Measurements from ENCODE around the gene SKAP1.

- TF ChIP-seq ELF1 (CRISPR knock-in tag; IDR thresholded peaks at IDR 0.05) (no peak), MTA3 (CRISPR knock-in tag; IDR thresholded peaks at IDR 0.05) (no peak), CTCF (CRISPR knock-in tag; IDR thresholded peaks at IDR 0.05) (no peak), REST (IDR thresholded peaks at IDR 0.05; ENCODE audit: borderline replicate concordance in 1 of 2, low read depth in 1 of 2, low read length in 2 of 2) (no peak), ZNF318 (CRISPR knock-in tag; IDR thresholded peaks at IDR 0.05) (no peak), E2F2 (CRISPR knock-in tag; IDR thresholded peaks at IDR 0.05; ENCODE audit: borderline replicate concordance) (no peak)
Measured at GRCh38 chr17:48282303-48282702, 147.7 kb downstream of the SKAP1 start.

Measured in HepG2 (cell line).